Inflammatory macrophage treated with lipopolysaccharide for 4 hours (primary cell): ENCODE data around the gene TXNIP.

Experiments
- DNase-seq: peaks from one replicate; pipeline ENCODE4 v3.0.0-alpha.2; 2020

TXNIP gene

DNA sequence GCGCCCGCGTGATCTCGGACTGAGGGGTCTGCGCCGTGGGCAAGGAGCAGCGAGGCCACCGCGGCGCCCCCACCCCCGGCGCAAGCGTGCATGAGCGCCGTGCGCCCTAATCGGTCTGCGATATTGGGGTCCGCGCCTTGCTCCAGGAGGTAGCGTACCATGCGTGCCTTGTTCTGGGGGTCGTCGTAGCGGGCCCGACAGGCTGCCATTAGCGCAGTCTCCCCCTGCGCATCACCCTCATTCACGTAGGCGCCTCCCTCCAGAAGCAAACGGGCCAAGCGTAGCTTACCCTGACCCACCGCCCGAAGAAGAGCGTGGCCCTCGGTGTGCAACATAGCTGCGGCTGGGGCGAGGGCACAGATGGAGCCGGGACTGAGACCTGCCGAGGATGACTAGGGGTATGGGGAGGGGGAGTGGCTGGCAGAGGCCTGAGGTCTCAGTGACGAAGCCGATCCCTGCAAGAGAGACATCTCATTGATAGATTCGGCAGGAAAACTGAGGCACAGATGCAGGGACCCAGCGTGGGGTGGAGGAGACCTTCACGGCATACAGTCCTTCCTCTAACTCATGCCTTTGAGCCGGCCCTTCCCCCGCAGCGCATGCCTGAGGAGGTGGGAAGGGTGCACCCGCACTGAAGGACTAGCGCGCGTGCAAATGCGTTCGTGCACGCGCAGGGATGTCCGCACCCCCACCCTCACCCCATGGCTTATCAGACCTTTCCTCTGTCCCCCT, 34.8 kb downstream of the TXNIP start:
- no peak for DNase-seq

DNA sequence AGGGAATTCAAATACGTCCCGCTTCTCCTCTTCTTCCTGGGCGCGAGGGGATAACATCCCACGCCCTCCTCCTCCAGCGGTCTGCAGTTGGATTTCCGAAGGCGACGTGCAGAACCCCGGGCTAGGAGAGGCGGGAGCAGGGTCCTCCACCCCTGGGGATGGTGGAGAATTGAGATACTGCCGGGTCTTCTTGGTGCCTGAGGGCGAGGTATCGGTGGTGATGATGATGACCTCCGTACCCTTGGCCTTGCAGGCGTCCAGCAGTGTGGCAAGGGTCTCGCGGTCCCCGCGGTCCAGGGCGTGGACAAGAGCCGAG, 35.3 kb downstream of the TXNIP start:
- no peak for DNase-seq

DNA sequence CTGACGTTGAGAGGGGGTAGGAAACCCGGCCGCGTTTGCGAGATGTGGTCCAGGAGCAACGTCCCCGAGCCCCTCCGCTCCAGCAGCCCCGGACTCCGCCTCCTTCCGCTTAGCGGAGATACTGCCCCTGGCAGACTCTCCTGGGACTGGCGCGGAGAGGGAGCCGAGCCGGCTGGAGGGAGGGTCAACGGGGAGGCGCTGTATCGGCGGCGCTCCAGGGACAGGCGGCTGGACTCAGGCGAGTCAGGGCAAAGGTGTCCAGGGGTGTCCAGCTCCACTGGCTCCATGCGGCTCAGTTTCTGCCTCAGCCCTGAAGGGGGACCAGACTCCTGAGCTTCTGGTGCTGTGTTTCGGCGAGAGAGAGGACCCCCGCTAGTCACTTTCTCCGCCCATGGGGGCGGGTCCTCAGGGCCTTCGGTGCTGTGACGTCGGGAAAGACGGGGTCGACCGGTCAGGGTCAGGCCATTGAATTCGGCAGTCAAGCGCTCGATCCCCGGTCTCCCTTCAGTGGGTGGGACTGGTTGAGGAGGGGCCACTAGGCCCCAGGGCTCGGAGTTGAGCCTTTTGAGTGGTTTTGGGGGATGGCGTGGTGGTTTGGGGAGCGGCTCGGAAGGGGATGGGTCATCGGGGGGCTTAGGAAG, 35.8 kb downstream of the TXNIP start:
- peak; percentile 52 for DNase-seq

DNA sequence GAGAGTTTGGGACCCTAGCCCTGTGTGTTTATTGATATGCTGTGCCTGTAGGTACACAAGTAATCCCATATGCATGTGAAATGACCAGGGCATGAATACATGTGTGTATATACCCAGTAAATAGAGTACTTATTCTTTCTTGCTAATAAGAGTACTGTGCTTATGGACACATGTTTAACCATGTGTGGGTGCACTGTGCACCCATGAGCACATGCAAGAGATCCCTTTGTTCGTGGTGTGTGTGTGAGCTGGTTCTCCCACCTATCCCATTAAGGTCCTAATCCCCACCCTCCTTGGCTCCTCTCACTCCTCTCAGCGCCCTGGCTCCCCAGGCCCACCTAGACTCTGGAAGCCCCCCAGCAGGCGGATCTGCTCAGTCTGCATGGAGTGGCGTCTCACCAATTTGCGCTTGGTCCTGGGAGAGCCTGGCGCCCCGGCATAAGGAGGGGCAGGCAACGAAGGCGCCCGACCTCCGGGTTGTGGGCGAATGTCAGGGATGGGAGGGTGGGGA, 36.4 kb downstream of the TXNIP start:
- no peak for DNase-seq

DNA sequence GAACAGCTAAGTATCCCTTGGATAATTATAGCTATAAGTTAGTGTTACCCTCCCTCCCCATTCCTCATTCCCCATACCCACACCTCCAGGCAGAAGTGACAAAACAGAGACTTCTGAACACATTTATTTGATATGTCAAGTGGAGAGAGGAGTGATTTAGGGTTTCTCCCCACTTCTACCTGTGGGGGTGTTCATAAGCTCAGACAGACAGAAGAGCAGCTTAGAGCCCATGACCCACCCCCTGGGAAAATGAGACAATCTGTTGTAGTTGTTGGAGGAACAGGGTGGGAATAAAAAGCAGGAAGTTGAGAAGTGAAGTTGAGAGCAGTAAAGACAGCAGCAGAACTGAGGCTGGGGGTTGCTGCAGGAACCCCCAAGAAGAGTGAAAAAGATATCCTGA, 37.0 kb downstream of the TXNIP start:
- DNase-seq, result no peak

DNA sequence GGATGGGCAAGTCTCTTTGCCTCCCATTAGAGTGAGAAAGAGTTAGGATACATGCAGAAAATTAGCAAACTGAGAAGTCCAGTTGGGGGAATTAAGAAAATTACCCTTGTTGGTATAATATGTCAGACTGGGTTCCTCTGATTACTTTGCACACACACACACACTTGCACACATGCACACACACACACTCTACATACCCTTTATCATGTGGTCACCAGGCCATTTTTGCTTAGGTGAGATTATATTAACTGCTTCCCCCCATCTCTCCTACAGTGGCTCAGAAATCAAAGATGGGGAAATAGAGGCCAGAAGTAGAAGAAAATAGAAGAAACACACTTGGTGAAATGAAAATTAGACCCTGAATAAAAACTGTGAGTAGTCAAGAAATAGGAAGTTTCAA, 37.6 kb downstream of the TXNIP start:
- no peak for DNase-seq

DNA sequence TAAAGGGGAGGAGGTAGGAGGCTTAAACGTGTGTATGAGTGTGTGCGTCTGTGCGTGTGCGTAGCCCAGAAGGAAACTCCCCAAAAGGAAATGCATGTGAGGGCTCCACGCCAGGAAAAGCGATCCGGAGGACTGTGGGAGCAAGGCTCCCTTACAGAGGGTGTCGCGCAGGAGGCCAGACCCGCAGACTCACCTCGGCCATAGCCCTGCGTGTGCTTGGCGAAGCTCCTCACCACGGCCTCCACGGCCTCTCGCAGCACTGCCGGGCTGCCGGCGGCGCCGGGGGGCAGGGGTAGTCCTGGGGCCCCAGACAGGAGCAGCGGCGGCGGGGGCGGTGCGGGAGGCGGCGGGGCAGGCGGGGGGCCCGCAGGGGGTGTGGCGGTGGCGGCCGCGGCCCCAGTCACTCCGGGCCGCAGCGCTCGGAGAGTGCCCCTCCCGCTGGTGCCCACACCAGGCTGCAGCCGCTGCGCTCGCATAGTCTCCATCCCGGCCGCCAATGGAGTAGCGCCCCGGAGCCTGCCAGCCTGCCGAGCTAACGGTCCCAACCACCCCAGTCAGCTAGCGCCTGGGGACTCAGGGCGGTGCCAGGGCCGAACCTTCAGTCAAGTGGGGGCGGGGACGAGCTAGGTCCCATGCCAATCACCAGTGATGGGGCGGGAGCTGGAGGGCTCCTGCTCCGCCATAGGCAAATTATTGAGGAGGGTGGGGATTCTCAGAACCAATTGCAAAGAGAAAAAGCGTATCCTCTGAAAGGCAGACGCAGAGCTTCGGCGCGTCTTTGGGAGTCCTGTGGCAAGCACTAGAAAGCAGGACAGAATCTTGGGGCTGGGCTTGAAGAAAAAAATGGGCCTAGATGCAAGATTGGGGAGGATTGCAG, 38.7 kb downstream of the TXNIP start, which contains the start of gene LIX1L:
LIX1L (minus strand) TSS at position 575 of the 877 bp plus-strand sequence; CDS start at position 485, 90 bp downstream.
- peak; percentile 97 for DNase-seq

DNA sequence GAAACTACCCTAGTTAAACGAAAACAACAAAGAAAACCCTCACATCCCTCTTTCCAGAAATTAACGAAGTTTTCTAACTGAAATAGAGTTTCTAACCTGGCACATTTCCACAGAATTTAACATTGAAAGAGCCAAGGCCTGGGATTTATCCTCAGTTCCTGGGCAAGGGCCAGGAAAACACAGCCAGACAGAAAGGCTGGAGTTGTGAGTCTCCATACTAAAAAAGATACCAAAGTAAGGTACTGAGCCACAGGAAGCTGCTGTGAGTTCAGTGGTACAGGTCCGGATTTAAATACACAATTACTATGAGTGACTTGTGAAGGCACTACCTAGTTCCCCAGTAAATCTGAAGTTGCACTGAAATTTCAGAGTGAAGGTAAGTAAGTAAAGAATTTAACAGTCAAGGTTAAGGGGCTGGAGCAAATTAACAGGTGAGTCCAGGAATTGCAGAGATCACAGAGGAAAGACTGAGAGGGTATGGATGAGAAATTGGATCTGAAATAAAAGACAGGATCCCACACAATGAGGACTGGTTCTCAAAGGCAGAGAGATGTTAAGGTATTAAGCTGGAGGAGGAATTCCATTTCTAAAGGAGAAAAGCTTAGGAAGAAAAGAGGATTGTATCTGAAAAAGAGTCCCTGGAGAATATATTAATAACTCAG, 39.5 kb downstream of the TXNIP start:
- DNase-seq, result no peak

- DNase-seq, result no peak
Observed at GRCh38 chr1:145956361-145956760, 40.0 kb downstream of the TXNIP start.

DNA sequence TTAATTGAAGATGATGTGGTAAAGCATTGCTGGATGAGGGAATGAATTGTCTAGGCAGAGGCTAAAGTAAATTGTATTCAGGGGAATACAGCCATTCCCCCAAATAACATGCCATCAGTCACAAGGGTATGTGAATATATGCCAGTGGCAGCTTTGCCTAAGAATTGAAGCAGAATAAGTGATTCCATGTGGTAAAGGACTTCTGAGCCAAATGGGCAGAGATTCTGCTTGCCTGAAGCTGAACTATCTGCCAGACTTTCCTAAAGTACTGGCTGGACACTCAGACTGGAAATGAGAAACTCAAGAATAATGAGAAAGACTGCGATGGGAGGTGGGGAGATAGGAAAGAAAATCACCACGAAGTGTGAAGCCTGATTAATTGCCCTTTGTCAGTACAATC, 40.9 kb downstream of the TXNIP start:
- DNase-seq, result no peak

DNA sequence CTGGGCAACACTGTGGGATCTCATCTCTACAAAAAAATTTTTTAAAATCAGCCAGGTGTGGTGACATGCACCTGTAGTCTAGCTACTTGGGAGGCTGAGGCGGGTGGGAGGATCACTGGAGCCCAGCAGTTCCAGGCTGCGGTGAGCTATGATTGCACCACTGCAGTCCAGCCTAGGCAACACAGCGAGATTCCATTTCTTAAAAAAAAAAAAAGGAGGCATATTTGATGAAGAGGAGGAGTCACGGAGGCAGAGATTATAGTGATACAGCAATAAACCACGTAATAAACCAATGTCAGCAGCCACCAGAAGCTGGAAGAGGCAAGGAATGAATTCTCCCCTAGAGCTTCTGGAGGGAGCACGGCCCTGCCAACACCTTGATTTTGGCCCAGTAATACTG, 42.5 kb downstream of the TXNIP start:
- DNase-seq, result no peak

DNA sequence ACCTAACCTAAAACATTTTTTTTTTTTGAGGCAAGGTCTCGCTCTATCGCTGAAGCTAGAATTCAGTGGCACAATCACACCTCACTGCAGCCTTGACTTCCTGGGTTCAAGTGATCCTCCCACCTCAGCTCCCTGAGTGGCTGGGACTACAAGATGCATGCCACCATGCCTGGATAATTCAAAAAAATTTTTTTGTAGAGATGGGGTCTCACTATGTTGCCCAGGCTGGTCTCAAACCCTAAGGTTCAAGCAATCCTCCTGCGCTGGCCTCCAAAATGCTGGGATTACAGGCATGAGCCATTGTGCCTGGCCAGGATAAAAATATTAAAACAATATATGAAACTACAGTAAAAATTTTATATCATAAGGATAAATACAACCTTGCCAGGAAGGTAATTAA, 43.5 kb downstream of the TXNIP start:
- DNase-seq, result no peak

DNA sequence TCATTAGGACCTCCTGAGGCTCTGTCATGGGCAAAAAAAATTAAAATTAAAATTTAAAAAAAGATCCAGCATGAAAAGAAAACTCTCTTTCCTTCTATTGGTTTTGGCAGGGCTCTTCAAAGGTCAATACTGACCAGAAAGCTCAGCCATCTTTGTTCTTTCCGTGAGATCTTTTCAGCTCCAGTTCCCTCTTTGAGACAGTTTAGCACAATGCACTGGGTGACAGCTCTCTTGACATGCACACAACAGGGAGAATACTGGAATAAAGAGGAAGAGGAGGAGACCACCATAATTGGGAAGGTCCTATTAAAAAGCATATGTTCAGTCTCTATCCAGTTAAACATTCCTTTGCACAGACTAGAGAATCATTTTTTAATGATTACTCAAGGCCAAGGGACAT, 44.9 kb downstream of the TXNIP start:
- DNase-seq, result no peak

GRCh38 chr1:145949219-145949618, 47.2 kb downstream of the TXNIP start:
- no peak for DNase-seq

- no peak for DNase-seq
Observed at GRCh38 chr1:145947551-145947950, 48.8 kb downstream of the TXNIP start.

DNA sequence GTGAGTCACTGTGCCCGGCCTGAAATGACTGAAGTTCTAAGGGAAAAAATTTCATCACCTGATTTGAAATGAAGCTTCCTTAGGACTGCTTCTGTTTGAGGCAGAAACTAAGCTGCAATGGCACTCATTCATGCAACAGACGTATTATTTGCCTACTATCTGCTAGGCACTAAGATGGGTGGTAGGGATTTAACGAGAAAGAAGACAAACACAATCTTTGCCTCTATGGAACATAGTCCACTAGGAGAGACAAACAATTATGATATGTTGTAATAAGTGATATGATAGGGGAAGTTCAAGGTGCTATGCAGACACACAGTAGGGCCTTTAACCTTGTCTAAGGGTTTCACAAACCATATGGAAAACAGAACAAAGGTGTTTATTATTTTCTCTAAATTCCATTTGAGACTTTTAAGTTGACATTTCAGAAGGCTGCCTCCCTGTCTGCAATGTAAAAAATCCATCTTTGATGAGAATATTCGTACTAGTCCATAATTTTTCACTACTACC, 49.8 kb downstream of the TXNIP start:
- no peak for DNase-seq

DNA sequence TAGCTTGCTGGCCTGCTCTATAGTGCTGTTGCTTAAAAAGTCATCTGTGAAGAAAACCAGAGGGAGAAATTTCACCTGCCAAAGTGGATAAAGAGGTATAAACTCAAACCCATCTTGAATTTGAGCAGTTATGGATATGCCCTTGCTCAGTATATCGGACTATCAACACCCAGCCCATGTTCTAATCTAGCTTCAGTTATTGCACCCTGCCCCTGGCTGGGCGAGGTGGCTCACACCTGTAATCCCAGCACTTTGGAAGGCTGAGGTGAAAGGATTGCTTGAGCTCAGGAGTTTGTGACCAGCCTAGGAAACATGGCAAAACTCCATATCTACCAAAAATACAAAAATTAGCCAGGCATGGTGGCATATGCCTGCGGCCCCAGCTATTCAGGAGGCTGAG, 51.8 kb downstream of the TXNIP start:
- no peak for DNase-seq

DNA sequence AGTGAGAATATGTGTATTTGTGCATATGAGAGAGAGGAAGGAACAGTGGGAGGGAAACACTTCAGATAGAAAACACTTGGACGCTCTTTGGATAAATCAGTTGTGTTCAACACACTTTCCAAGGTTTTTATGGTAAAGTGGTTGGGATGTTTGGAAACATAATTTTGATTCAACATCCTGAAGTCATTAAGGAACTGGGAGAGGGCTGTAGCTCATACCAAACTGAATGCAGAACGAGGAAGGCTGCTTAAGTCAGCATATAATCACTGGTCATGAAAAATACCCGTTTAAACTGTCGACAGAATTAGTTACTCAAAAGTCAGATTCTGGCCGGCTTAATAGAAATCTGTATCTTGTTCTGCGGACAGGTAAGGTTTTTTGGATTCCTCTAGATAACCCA, 53.5 kb downstream of the TXNIP start:
- no peak for DNase-seq
